Upper lobe of left lung (tissue), 6 donors: ENCODE data around the gene CDH13. TPM values are rescaled to one million over a fixed set of nuclear protein-coding genes. Genes with fewer than 3 reads are reported as not detected.

Source experiments
- ATAC-seq, 2 donors: fragments of 200-7000 bp; cut with Tn5 transposase; one replicate each; pipeline ENCODE4 v1.9.1; 2022; ENCODE audit warnings: mild to moderate bottlenecking in 2 of 2, moderate library complexity in 2 of 2; ENCODE audit not compliant: low FRiP score in 2 of 2
- DNase-seq, 2 donors: peaks; one replicate each; pipeline ENCODE4 v3.0.0-alpha.2; 2019 to 2020
- H3K27ac ChIP-seq, 4 donors: fragments of 200-600 bp; sonication (generic); one replicate each; pipeline ENCODE4 v1.5.1; 2016 to 2019
- H3K27me3 ChIP-seq, 4 donors: fragments of 200-600 bp; sonication (generic); one replicate each; pipeline ENCODE4 v1.5.1; 2017 to 2019
- H3K36me3 ChIP-seq, 4 donors: fragments of 200-600 bp; sonication (generic); one replicate each; pipeline ENCODE4 v1.5.1; 2016 to 2019
- H3K4me1 ChIP-seq, 4 donors: fragments of 200-600 bp; sonication (generic); one replicate each; pipeline ENCODE4 v1.5.1; 2018 to 2019
- H3K4me3 ChIP-seq, 4 donors: fragments of 200-600 bp; sonication (generic); one replicate each; pipeline ENCODE4 v1.5.1; 2017 to 2019; ENCODE audit warnings: mild to moderate bottlenecking in 2 of 4, moderate library complexity in 1 of 4
- H3K9me3 ChIP-seq, 4 donors: fragments of 200-600 bp; sonication (generic); one replicate each; pipeline ENCODE4 v1.5.1; 2018 to 2019
- CTCF ChIP-seq, 6 experiments: fragments of 450-650 bp in 4 of 6; fragments of 200-600 bp in 2 of 6; sonication (generic) in 2 of 6; IDR thresholded peaks; one replicate each; pipeline ENCODE4 v1.5.1; 2016 to 2019; ENCODE audit warnings: antibody characterized with exemption in 6 of 6
- EP300 ChIP-seq, 4 donors: sonication (generic); formaldehyde crosslinking; IDR thresholded peaks; one replicate each; pipeline ENCODE4 v1.5.1; 2017; ENCODE audit warnings: antibody characterized with exemption in 4 of 4, control low read depth in 2 of 4
- POLR2A ChIP-seq, 4 donors: fragments of 450-650 bp; IDR thresholded peaks; one replicate each; pipeline ENCODE4 v1.5.1; 2016 to 2017; ENCODE audit warnings: antibody characterized with exemption in 4 of 4, mild to moderate bottlenecking in 2 of 4
- POLR2AphosphoS5 ChIP-seq, 2 donors: sonication (generic); formaldehyde crosslinking; IDR thresholded peaks; one replicate each; pipeline ENCODE4 v1.5.1; 2017; ENCODE audit warnings: antibody characterized with exemption in 2 of 2
- WGBS, 2 donors: methylation state at CpG; one replicate each; pipeline ENCODE4 v1.1.5; 2017 to 2018; 5-methylcytosine and 5-hydroxymethylcytosine counted together
- total RNA-seq, 6 donors: library from RNA; depleted of rRNA in 4 of 6; stranded (reverse); fragments of >200 nt in 4 of 6; gene quantifications; one replicate each; pipeline versions ENCODE4 v1.1.0 to v1.2.1, GENCODE V29; 2016 to 2021
- donor health status: DM: no; HTN: no; CAD: no; lungs with moderate emphysema.
- donor health status: DM: no; HTN: yes; CAD: no; lungs with severe emphysema.

Gene CDH13
- total RNA-seq, 6 donors from 2014 or later, result 11.3 to 39.8 (median 19.9) TPM

DNA sequence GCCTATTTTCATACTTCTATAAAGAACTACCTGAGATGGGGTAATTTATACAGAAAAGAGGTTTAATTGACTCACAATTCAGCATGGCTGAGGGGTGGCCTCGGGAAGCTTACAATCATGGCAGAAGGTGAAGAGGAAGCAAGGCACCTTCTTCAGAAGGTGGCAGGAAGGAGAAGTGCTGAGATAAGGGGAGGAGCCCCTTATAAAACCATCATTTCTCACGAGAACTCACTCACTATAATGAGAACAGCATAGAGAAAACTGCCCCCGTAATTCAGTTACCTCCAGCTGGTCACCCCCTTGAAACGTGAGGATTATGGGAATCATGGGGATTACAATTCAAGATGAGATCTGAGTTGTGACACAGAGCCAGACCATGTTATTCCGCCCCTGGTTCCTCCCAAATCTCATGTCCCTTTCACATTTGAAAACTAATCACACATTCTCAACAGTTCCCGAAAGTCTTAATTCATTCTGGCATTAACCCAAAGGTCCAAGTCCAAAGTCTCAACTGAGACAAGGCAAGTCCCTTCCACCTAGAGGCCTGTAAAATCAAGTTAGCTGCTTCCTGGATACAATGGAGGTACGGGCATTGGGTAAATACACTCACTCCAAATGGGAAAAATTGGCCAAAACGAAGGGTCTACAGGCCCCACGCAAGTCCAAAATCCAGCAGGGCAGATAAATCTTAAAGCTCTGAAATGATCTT is 237.7 kb downstream of the CDH13 start:
- ATAC-seq, result no peak

GRCh38 chr16:82865412-82865811 is 238.6 kb downstream of the CDH13 start:
- H3K4me3 ChIP-seq, result no peak overlapping the region
- TF ChIP-seq EP300 (IDR thresholded peaks at IDR 0.05) (no peak), POLR2A (IDR thresholded peaks at IDR 0.05) (no peak), POLR2AphosphoS5 (IDR thresholded peaks at IDR 0.05) (no peak), CTCF (IDR thresholded peaks at IDR 0.05) (no peak)
- WGBS, 2 donors, result 77% methylated on average over 4 of the region's 4 CpGs
- H3K36me3 ChIP-seq, result no peaks in the 10 kb centered on the region
- H3K4me1 ChIP-seq, result no peaks in the 10 kb centered on the region
- DNase-seq, result no peak
- H3K9me3 ChIP-seq, result peaks cover 0 to 9% (median 2%) of the 10 kb centered on the region in 4 donors
- no peak for ATAC-seq
- H3K27me3 ChIP-seq, result no peaks in the 10 kb centered on the region
- H3K27ac ChIP-seq, result no peak overlapping the region

More for the DNA sequence above, 237.7 kb downstream of the CDH13 start:
- Histone ChIP-seq H3K27me3 (no peaks in the 10 kb centered on the region), H3K4me1 (no peaks in the 10 kb centered on the region), H3K36me3 (no peaks in the 10 kb centered on the region), H3K4me3 (no peak overlapping the region), H3K9me3 (peaks cover 0 to 9% (median 2%) of the 10 kb centered on the region in 4 donors), H3K27ac (no peak overlapping the region)
- DNase-seq, result no peak
- TF ChIP-seq POLR2A (IDR thresholded peaks at IDR 0.05), result no peak
- TF ChIP-seq CTCF (IDR thresholded peaks at IDR 0.05), result no peak
- no peak for TF ChIP-seq POLR2AphosphoS5 (IDR thresholded peaks at IDR 0.05)
- no peak for TF ChIP-seq EP300 (IDR thresholded peaks at IDR 0.05)
- 83 to 92% methylated on average over 9 of the region's 9 CpGs for whole genome bisulfite sequencing, 2 donors

GRCh38 chr16:82867485-82867884 is 240.7 kb downstream of the CDH13 start:
- 35 to 82% methylated on average over 1 of the region's 1 CpG for WGBS, 2 donors
- DNase-seq, result no peak
- ATAC-seq, result no peak

DNA sequence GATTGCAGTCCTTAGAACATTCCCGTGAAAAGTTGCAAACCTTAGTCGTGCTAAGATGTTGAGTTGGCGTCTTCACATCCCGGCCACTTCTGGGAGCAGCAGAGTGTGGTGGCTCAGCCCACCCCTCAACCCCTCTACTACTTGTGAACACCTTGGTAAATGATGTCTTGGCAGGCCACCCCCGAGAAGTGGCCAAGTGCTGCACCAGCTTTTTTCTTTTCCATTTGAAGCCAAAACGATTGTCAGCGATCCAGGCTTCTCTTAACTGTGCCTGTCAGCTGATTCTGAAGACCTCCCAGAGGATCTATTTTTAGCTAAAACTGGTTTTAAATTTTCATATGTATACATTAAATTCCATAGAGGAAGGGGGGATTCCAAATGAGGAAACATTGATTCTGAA is 247.5 kb downstream of the CDH13 start:
- DNase-seq, result no peak
- peaks cover 0 to 3% (median 0%) of the 10 kb centered on the region in 4 donors for H3K9me3 ChIP-seq
- H3K4me3 ChIP-seq, result no peak overlapping the region
- ATAC-seq, result no peak
- no peaks in the 10 kb centered on the region for H3K36me3 ChIP-seq
- no peaks in the 10 kb centered on the region for H3K27me3 ChIP-seq
- H3K4me1 ChIP-seq, result no peaks in the 10 kb centered on the region
- no peak overlapping the region for H3K27ac ChIP-seq
- TF ChIP-seq POLR2AphosphoS5 (IDR thresholded peaks at IDR 0.05), result no peak
- no peak for TF ChIP-seq POLR2A (IDR thresholded peaks at IDR 0.05)
- TF ChIP-seq EP300 (IDR thresholded peaks at IDR 0.05), result no peak
- TF ChIP-seq CTCF (IDR thresholded peaks at IDR 0.05), result no peak
- 41 to 51% methylated on average over 7 of the region's 7 CpGs for WGBS, 2 donors

More at GRCh38 chr16:82867485-82867884, 240.7 kb downstream of the CDH13 start:
- Histone ChIP-seq H3K4me1 (no peaks in the 10 kb centered on the region), H3K27me3 (no peaks in the 10 kb centered on the region), H3K27ac (no peak overlapping the region), H3K36me3 (no peaks in the 10 kb centered on the region), H3K9me3 (peaks cover 0 to 9% (median 4%) of the 10 kb centered on the region in 4 donors), H3K4me3 (no peak overlapping the region)
- TF ChIP-seq CTCF (IDR thresholded peaks at IDR 0.05) (no peak), POLR2AphosphoS5 (IDR thresholded peaks at IDR 0.05) (no peak), POLR2A (IDR thresholded peaks at IDR 0.05) (no peak), EP300 (IDR thresholded peaks at IDR 0.05) (no peak)

GRCh38 chr16:82874672-82875071 is 247.9 kb downstream of the CDH13 start:
- DNase-seq (no peak), ATAC-seq (no peak)
- Histone ChIP-seq H3K27me3 (no peaks in the 10 kb centered on the region), H3K4me1 (no peaks in the 10 kb centered on the region), H3K27ac (no peak overlapping the region), H3K36me3 (no peaks in the 10 kb centered on the region), H3K4me3 (no peak overlapping the region), H3K9me3 (peaks cover 0 to 3% (median 0%) of the 10 kb centered on the region in 4 donors)
- WGBS, 2 donors, result 92 to 100% methylated on average over 1 of the region's 1 CpG
- TF ChIP-seq POLR2AphosphoS5 (IDR thresholded peaks at IDR 0.05) (no peak), CTCF (IDR thresholded peaks at IDR 0.05) (no peak), EP300 (IDR thresholded peaks at IDR 0.05) (no peak), POLR2A (IDR thresholded peaks at IDR 0.05) (no peak)
